Umbilical cord (tissue), 2 donors: ENCODE results near the gene SNX15. TPM values are rescaled to one million over a fixed set of nuclear protein-coding genes. Genes with fewer than 3 reads are reported as not detected.
A peak's percentile ranks its signal among the peaks of the same experiment; 100 is the strongest.

ENCODE experiments used
- DNase-seq: peaks from one replicate; pipeline ENCODE4 v3.0.0-alpha.2; 2015; ENCODE audit warnings: low spot score
- total RNA-seq: library from RNA; depleted of rRNA; stranded (reverse); fragments of >200 nt; gene quantifications from one replicate; pipeline ENCODE4 v1.2.3, GENCODE V29; 2014; ENCODE audit warnings: low replicate concordance; ENCODE audit not compliant: insufficient read depth

The SNX15 gene
- total RNA-seq, 1 donor from 2014 or later, result 19.0 TPM

GRCh38 chr11:65083834-65084597 lies 56.8 kb downstream of the SNX15 start, which contains the start of the genes CDCA5 and ZFPL1:
CDCA5 (minus strand) TSS chr11:65084040; CDS start chr11:65083978, 62 bp downstream.
ZFPL1 (plus strand) TSS chr11:65084222; CDS start chr11:65084699, 477 bp downstream.
- DNase-seq, result peak; percentile 95

GRCh38 chr11:65084598-65085375 lies 57.5 kb downstream of the SNX15 start:
- no peak for DNase-seq

- no peak for DNase-seq
These were observed 58.2 kb downstream of the SNX15 start for GRCh38 chr11:65085446-65085845.

DNA sequence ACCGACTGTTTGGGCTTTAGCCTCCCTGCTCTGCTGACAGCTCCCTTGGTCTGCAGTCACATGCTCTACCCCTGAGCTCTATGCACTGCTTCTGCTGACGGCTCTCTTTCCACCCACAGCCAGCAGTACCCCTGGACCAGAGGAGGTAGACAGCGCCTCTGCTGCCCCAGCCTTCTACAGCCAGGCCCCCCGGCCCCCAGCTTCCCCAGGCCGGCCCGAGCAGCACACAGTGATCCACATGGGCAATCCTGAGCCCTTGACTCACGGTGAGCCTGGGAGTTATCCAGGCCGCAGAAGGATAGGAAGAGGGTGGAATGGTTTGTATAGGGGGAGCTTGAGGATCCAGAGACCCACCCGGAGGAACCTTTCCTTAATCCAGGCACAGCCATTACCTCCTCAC lies 59.6 kb downstream of the SNX15 start:
- DNase-seq, result no peak

GRCh38 chr11:65087216-65087615 lies 60.0 kb downstream of the SNX15 start:
- no peak for DNase-seq

GRCh38 chr11:65087827-65088226 lies 60.6 kb downstream of the SNX15 start:
- no peak for DNase-seq

DNA sequence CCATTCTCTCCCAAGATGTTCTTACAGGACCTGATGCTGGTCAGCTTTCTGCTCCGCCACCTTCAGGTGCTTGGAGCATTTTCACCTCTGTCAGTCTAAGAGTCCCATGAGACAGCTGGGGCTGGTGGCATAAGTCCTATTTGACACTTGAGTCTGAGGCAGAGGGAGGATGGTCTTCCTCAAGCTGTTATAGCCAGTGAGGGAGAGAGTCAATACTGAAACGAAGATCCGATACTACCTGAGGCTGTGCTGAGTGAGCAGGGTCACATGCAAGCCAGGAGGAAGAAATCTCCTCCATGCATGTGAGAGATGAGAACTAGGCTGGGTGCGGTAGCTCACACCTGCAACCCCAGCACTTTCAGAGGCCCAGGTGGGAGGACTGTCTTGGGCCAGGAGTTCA lies 62.4 kb downstream of the SNX15 start:
- no peak for DNase-seq

Other genes with a start within 250 kb of the SNX15 start
- gene SF1, start 248.9 kb upstream of the SNX15 start, total RNA-seq, result 120 TPM
- 2.6 TPM for gene MAP4K2, start 224.2 kb upstream of the SNX15 start, total RNA-seq
- 4.3 TPM for gene MEN1, start 216.9 kb upstream of the SNX15 start, total RNA-seq
- gene CDC42BPG, start 182.8 kb upstream of the SNX15 start, total RNA-seq, result 0.96 TPM
- gene EHD1, start 148.8 kb upstream of the SNX15 start, total RNA-seq, result 56.8 TPM
- gene ATG2A, start 110.2 kb upstream of the SNX15 start, total RNA-seq, result 5.3 TPM
- gene PPP2R5B, start 102.8 kb upstream of the SNX15 start, total RNA-seq, result 3.6 TPM
- not detected for gene GPHA2, start 91.5 kb upstream of the SNX15 start, total RNA-seq
- gene MAJIN, start 55.3 kb upstream of the SNX15 start, total RNA-seq, result not detected
- gene BATF2, start 30.5 kb upstream of the SNX15 start, total RNA-seq, result not detected
- 60.2 TPM for gene ARL2, start 13.3 kb upstream of the SNX15 start, total RNA-seq
- 11.8 TPM for gene SAC3D1, start 13.8 kb downstream of the SNX15 start, total RNA-seq
- gene NAALADL1, start 31.1 kb downstream of the SNX15 start, total RNA-seq, result 4.1 TPM
- 3.1 TPM for gene CDCA5, start 56.6 kb downstream of the SNX15 start, total RNA-seq
- 28.6 TPM for gene ZFPL1, start 56.8 kb downstream of the SNX15 start, total RNA-seq
- 117 TPM for gene VPS51, start 68.8 kb downstream of the SNX15 start, total RNA-seq
- gene TM7SF2, start 84.4 kb downstream of the SNX15 start, total RNA-seq, result 15.2 TPM
- 5.8 TPM for gene ZNHIT2, start 90.3 kb downstream of the SNX15 start, total RNA-seq
- 267 TPM for gene FAU, start 94.7 kb downstream of the SNX15 start, total RNA-seq
- gene MRPL49, start 94.9 kb downstream of the SNX15 start, total RNA-seq, result 19.5 TPM
- 13.0 TPM for gene SYVN1, start 107.1 kb downstream of the SNX15 start, total RNA-seq
- not detected for gene SPDYC, start 142.8 kb downstream of the SNX15 start, total RNA-seq
- 59.5 TPM for gene CAPN1, start 154.5 kb downstream of the SNX15 start, total RNA-seq
- gene POLA2, start 234.5 kb downstream of the SNX15 start, total RNA-seq, result 3.6 TPM